HepG2 (cell line): ENCODE measurements around the gene TNP2. TPM values are rescaled to one million over a fixed set of nuclear protein-coding genes. Genes with fewer than 3 reads are reported as not detected.

Experiments used
- ATF1 ChIP-seq: IDR thresholded peaks from 2 replicates; pipeline ENCODE4 v1.6.1; 2016; ENCODE audit warnings: mild to moderate bottlenecking, control low read depth
- BRD4 ChIP-seq: sonication (generic); formaldehyde crosslinking; IDR thresholded peaks from 2 replicates; pipeline ENCODE4 v1.4.0; 2020; ENCODE audit warnings: missing genetic modification reagents
- CBX1 ChIP-seq: IDR thresholded peaks from one replicate; pipeline ENCODE4 v1.6.1; 2016; ENCODE audit warnings: antibody characterized with exemption, low read depth
- HMG20A ChIP-seq: IDR thresholded peaks from 2 replicates; pipeline ENCODE4 v1.6.1; 2016; ENCODE audit warnings: borderline replicate concordance
- KLF9 ChIP-seq: IDR thresholded peaks from 2 replicates; pipeline ENCODE4 v1.6.1; 2016; ENCODE audit warnings: low read depth
- PRPF4 ChIP-seq: fragments of 200-400 bp; formaldehyde crosslinking; IDR thresholded peaks from 2 replicates; pipeline ENCODE4 v1.6.1; 2016; ENCODE audit warnings: low read length, low read depth; ENCODE audit not compliant: poor library complexity, severe bottlenecking
- RBAK ChIP-seq: sonication (generic); formaldehyde crosslinking; IDR thresholded peaks from 2 replicates; pipeline ENCODE4 v1.5.1; 2020; ENCODE audit warnings: mild to moderate bottlenecking, missing genetic modification reagents
- SP1 ChIP-seq, 2 experiments: fragments of 450-650 bp in 1 of 2; sonication (generic) in 1 of 2; formaldehyde crosslinking in 1 of 2; IDR thresholded peaks; 2 replicates each; pipeline versions ENCODE4 v1.4.0 to v1.6.1; 2016 to 2020; ENCODE audit warnings: missing genetic modification reagents in 1 of 2
- TMF1 ChIP-seq: sonication (generic); formaldehyde crosslinking; IDR thresholded peaks from 2 replicates; pipeline ENCODE4 v1.8.1; 2022; ENCODE audit warnings: low read depth, missing genetic modification reagents
- ZNF577 ChIP-seq: sonication (generic); formaldehyde crosslinking; IDR thresholded peaks from 2 replicates; pipeline ENCODE4 v1.4.0; 2020; ENCODE audit warnings: mild to moderate bottlenecking, low read depth, missing genetic modification reagents, borderline replicate concordance
- ZNF709 ChIP-seq: sonication (generic); formaldehyde crosslinking; IDR thresholded peaks from 2 replicates; pipeline ENCODE4 v1.5.0; 2020; ENCODE audit warnings: mild to moderate bottlenecking, missing genetic modification reagents
- polyA plus RNA-seq, 8 experiments: library from polyadenylated mRNA; depleted of rRNA in 3 of 8; stranded (reverse) in 7 of 8; unstranded in 1 of 8; fragments of >200 nt; fragmentation: Illumina TruSeq in 4 of 8; extraction: Trizol in 4 of 8; gene quantifications; 2 replicates each; pipeline versions ENCODE4 v1.2.1 to v1.2.3, GENCODE V29; 2011 to 2016; ENCODE audit warnings: low read depth in 4 of 8, missing spikeins in 1 of 8, mixed read lengths in 1 of 8; ENCODE audit not compliant: insufficient read depth in 1 of 8
- total RNA-seq, 5 experiments: library from RNA; depleted of rRNA; stranded (reverse); fragments of >200 nt; fragmentation: Illumina TruSeq; extraction: Trizol; gene quantifications; 2 replicates each; pipeline ENCODE4 v1.2.3, GENCODE V29; 2016; ENCODE audit warnings: low read depth in 1 of 5
- TF ChIP-seq, protein P1 (sequence below): sonication (generic); formaldehyde crosslinking; IDR thresholded peaks from 2 replicates; pipeline ENCODE4 v1.5.0; 2020; ENCODE audit warnings: missing genetic modification reagents
- TF ChIP-seq, protein P2 (sequence below): IDR thresholded peaks from 2 replicates; pipeline ENCODE4 v1.6.1; 2016; ENCODE audit warnings: missing compliant biosample characterization, missing genetic modification reagents, borderline replicate concordance
- TF ChIP-seq, protein P3 (sequence below): sonication (generic); formaldehyde crosslinking; IDR thresholded peaks from 2 replicates; pipeline ENCODE4 v1.4.0; 2020; ENCODE audit warnings: missing genetic modification reagents, mild to moderate bottlenecking, borderline replicate concordance
- TF ChIP-seq, protein P4 (sequence below): sonication (generic); formaldehyde crosslinking; IDR thresholded peaks from 2 replicates; pipeline ENCODE4 v1.8.0; 2022; ENCODE audit warnings: missing genetic modification reagents, mild to moderate bottlenecking, moderate library complexity, borderline replicate concordance
- TF ChIP-seq, protein P5 (sequence below): sonication (generic); formaldehyde crosslinking; IDR thresholded peaks from 2 replicates; pipeline ENCODE4 v1.9.0; 2022; ENCODE audit warnings: low read depth, missing genetic modification reagents
- TF ChIP-seq, protein P6 (sequence below): IDR thresholded peaks from 2 replicates; pipeline ENCODE4 v1.6.1; 2012; ENCODE audit warnings: inconsistent platforms

TNP2 gene
- total and polyA plus RNA-seq, 2 of the 13 experiments (the other 11 are each of a cell fraction or from before 2014, with no cell fraction given), result not detected

DNA sequence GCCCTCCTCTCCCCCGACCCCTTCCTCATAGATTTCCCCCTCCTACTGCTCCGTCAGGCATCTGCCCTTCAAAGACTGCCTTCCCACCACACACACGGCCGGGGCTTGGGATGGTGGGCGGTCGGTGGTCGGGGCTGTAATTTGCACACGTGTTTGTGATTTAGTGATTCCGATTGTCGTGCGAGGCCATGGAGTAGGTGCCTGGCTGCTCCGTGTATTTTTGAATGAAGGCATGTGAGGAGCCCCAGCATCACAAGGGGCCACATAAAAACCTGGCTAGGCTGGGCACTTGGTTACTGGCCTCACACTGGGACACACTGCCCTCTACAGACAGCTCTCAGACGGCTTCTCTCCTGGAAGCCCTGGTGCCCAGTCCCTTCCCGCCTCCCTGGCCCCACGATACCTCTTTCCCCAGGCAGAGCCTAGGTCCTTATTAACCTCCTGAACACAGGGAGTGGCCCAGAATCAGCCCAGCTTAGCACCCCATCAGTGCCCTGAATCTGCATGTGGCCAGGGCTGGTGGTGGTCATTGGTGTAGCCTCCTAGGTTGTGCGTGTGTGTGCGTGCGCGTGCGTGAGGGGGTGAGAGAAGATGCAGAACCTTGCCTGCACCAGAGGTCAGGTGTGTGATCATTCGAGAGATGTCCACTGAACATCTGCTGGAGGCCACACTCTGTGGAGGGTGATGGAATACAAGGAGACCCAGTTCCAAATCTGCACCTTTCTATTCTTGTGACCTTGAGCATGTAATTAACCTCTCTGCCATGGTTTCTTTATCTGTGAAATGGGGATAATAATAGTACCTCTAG lies 11.8 kb downstream of the TNP2 start (continued):
- TF ChIP-seq, protein P1, sequence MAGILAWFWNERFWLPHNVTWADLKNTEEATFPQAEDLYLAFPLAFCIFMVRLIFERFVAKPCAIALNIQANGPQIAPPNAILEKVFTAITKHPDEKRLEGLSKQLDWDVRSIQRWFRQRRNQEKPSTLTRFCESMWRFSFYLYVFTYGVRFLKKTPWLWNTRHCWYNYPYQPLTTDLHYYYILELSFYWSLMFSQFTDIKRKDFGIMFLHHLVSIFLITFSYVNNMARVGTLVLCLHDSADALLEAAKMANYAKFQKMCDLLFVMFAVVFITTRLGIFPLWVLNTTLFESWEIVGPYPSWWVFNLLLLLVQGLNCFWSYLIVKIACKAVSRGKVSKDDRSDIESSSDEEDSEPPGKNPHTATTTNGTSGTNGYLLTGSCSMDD (CRISPR knock-in tag), result no peak
- no peak for TF ChIP-seq ATF1 (CRISPR knock-in tag)
- TF ChIP-seq, protein P2, sequence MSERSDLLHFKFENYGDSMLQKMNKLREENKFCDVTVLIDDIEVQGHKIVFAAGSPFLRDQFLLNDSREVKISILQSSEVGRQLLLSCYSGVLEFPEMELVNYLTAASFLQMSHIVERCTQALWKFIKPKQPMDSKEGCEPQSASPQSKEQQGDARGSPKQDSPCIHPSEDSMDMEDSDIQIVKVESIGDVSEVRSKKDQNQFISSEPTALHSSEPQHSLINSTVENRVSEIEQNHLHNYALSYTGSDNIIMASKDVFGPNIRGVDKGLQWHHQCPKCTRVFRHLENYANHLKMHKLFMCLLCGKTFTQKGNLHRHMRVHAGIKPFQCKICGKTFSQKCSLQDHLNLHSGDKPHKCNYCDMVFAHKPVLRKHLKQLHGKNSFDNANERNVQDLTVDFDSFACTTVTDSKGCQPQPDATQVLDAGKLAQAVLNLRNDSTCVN (CRISPR knock-in tag), result no peak; the same call in none of the 2 replicates
- TF ChIP-seq BRD4 (CRISPR knock-in tag), result peak; percentile 82; the same call in 1 of the 2 replicates
- TF ChIP-seq, protein P3, sequence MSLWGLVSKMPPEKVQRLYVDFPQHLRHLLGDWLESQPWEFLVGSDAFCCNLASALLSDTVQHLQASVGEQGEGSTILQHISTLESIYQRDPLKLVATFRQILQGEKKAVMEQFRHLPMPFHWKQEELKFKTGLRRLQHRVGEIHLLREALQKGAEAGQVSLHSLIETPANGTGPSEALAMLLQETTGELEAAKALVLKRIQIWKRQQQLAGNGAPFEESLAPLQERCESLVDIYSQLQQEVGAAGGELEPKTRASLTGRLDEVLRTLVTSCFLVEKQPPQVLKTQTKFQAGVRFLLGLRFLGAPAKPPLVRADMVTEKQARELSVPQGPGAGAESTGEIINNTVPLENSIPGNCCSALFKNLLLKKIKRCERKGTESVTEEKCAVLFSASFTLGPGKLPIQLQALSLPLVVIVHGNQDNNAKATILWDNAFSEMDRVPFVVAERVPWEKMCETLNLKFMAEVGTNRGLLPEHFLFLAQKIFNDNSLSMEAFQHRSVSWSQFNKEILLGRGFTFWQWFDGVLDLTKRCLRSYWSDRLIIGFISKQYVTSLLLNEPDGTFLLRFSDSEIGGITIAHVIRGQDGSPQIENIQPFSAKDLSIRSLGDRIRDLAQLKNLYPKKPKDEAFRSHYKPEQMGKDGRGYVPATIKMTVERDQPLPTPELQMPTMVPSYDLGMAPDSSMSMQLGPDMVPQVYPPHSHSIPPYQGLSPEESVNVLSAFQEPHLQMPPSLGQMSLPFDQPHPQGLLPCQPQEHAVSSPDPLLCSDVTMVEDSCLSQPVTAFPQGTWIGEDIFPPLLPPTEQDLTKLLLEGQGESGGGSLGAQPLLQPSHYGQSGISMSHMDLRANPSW (CRISPR knock-in tag), result peak; percentile 86; the same call in 1 of the 2 replicates
- TF ChIP-seq SP1 (IDR thresholded peaks at IDR 0.05), result no peak
- TF ChIP-seq SP1 (CRISPR knock-in tag; IDR thresholded peaks at IDR 0.05), result no peak
- TF ChIP-seq RBAK (CRISPR knock-in tag), result no peak
- TF ChIP-seq, protein P4, sequence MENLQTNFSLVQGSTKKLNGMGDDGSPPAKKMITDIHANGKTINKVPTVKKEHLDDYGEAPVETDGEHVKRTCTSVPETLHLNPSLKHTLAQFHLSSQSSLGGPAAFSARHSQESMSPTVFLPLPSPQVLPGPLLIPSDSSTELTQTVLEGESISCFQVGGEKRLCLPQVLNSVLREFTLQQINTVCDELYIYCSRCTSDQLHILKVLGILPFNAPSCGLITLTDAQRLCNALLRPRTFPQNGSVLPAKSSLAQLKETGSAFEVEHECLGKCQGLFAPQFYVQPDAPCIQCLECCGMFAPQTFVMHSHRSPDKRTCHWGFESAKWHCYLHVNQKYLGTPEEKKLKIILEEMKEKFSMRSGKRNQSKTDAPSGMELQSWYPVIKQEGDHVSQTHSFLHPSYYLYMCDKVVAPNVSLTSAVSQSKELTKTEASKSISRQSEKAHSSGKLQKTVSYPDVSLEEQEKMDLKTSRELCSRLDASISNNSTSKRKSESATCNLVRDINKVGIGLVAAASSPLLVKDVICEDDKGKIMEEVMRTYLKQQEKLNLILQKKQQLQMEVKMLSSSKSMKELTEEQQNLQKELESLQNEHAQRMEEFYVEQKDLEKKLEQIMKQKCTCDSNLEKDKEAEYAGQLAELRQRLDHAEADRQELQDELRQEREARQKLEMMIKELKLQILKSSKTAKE (CRISPR knock-in tag), result no peak; the same call in 1 of the 2 replicates
- TF ChIP-seq, protein P5, sequence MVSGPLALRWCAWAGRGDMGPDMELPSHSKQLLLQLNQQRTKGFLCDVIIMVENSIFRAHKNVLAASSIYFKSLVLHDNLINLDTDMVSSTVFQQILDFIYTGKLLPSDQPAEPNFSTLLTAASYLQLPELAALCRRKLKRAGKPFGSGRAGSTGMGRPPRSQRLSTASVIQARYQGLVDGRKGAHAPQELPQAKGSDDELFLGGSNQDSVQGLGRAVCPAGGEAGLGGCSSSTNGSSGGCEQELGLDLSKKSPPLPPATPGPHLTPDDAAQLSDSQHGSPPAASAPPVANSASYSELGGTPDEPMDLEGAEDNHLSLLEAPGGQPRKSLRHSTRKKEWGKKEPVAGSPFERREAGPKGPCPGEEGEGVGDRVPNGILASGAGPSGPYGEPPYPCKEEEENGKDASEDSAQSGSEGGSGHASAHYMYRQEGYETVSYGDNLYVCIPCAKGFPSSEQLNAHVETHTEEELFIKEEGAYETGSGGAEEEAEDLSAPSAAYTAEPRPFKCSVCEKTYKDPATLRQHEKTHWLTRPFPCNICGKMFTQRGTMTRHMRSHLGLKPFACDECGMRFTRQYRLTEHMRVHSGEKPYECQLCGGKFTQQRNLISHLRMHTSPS (CRISPR knock-in tag), result peak; percentile 87
- no peak for TF ChIP-seq PRPF4
- no peak for TF ChIP-seq KLF9 (CRISPR knock-in tag)
- no peak for TF ChIP-seq ZNF577 (CRISPR knock-in tag)
- 0 out of 2 replicates have a peak, but pooled peaks have one; percentile 73 for TF ChIP-seq TMF1
- TF ChIP-seq, protein P6, sequence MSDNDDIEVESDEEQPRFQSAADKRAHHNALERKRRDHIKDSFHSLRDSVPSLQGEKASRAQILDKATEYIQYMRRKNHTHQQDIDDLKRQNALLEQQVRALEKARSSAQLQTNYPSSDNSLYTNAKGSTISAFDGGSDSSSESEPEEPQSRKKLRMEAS, result peak; percentile 80
- no peak for TF ChIP-seq HMG20A (CRISPR knock-in tag)
- peak; percentile 70 for TF ChIP-seq CBX1
- TF ChIP-seq ZNF709 (CRISPR knock-in tag), result no peak
